GM19372 (cell line): ENCODE data around the gene IER2.

Experiments used
- ATAC-seq: cut with Tn5 transposase; IDR thresholded peaks from one replicate; pipeline ENCODE4 v1.9.1; 2021; ENCODE audit warnings: mild to moderate bottlenecking, low read depth, moderate library complexity; ENCODE audit not compliant: unreplicated experiment

Gene IER2

GRCh38 chr19:13150187-13150930 lies at the start of gene IER2, which contains the start of gene STX10:
Gene IER2 (plus strand): TSS chr19:13150411. CDS start chr19:13153187, 2,776 bp downstream.
Gene STX10 (minus strand): TSS chr19:13150375. CDS start chr19:13150173, 202 bp downstream.
- peak; percentile 34 for ATAC-seq

- no peak for ATAC-seq
Observed at GRCh38 chr19:13100841-13101589, 49.2 kb upstream of the IER2 start.

- no peak for ATAC-seq
Observed at GRCh38 chr19:13101590-13102415, 48.4 kb upstream of the IER2 start.

GRCh38 chr19:13102416-13102665 lies 47.9 kb upstream of the IER2 start:
- no peak for ATAC-seq

- peak; percentile 42 for ATAC-seq
Observed at GRCh38 chr19:13102666-13103580, 47.3 kb upstream of the IER2 start, which contains the start of gene LYL1. Gene LYL1 (minus strand): TSS chr19:13102858. CDS start chr19:13101171, 1,687 bp downstream.

- no peak for ATAC-seq
Observed at GRCh38 chr19:13103581-13104359, 46.4 kb upstream of the IER2 start.

- no peak for ATAC-seq
Observed at GRCh38 chr19:13104360-13104847, 45.8 kb upstream of the IER2 start.

GRCh38 chr19:13104848-13105711 lies 45.1 kb upstream of the IER2 start:
- ATAC-seq = no peak

GRCh38 chr19:13109361-13110098 lies 40.7 kb upstream of the IER2 start:
- ATAC-seq = no peak

GRCh38 chr19:13110099-13110610 lies 40.1 kb upstream of the IER2 start:
- ATAC-seq = no peak

- ATAC-seq = no peak
Observed at GRCh38 chr19:13112555-13112954, 37.7 kb upstream of the IER2 start.

GRCh38 chr19:13115936-13116281 lies 34.3 kb upstream of the IER2 start:
- ATAC-seq = no peak

GRCh38 chr19:13116282-13117175 lies 33.7 kb upstream of the IER2 start, which contains the start of gene TRMT1:
Gene TRMT1 (minus strand): TSS chr19:13116740. CDS start chr19:13116399, 341 bp downstream.
- peak; percentile 36 for ATAC-seq

- ATAC-seq = no peak
Observed at GRCh38 chr19:13117176-13117771, 32.9 kb upstream of the IER2 start.

GRCh38 chr19:13117772-13118423 lies 32.3 kb upstream of the IER2 start, which contains the start of gene NACC1:
Gene NACC1 (plus strand): TSS chr19:13118264. CDS start chr19:13135208, 16,944 bp downstream.
- ATAC-seq = peak; percentile 52
